ENCODE data around the gene ING4.

The ING4 gene

DNA sequence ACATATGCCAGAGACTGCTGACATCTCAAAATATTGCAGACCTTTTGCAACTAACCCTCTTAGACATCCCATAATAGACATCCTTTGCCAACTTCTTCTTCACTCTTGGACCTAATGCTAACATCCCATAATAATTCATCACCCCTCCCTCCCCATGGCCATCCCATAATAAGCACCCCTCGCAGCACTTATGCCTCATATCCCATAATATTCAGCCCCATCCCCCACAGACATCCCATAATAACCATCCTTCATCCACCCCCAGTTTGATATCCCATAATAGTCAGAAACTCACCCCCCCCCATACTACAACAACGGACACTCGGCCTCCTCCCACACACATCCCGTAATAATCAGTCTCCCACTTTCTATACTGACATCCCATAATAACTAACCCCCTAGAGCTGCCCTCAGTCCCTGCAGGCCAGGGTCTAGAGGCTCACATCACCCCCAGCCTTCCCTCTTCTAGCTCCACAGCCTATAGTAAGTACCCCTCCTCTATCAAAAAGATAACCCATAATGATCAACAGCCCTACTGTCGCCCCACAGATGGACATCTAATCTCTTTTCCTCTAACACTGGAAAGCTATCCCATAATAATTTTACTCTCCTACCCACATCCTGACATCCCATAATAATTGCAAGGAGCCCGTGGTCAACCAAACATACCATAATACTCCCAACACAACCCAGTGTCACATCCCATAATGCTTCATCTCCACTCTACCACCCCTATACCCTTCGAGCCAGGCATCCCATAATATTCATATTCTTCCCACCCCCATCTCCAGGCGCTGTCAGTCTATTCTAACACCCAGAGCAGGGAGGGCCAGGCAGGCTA is 54.9 kb downstream of the ING4 start:
- no peak for DNase-seq (ENCODE audit: low read depth)

DNA sequence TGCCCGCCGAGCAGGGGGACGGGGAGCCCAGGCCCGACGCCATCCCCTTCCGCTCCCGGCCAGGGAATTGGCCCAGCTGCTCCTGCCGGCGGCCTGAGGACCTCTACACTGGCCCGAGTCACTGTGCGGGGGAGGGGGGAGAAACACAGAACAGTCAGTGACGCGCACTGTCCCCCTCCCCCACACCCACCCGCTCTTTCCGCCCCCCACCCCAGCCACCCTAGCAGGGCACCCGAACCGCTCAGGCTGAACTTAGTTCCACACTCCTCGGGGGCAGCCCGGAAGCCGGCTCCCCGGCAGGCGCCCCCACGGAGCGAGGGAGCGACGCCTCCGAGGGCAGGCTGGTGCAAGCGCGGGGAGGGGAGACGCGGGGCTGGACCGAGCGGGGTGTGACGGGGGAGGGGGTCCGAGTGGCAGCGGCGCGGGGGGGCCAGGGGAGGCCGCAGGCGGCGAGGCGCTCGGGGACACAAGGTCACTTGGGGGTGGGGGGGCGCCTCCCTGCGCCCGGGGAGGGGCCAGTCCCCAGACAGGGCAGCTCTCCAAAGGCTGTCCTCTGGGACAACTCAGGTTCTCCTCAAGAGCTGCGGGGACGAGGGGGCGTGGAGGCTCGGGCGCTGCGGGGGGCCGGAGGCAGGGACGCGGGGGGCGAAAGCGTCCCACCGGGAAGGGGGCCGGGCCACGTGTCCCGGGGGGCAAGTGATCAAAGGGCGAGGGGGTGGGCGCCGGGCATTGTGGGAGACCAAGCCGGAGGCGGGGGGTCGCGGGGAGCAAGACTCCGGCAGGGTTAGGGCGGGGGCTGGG is 56.4 kb downstream of the ING4 start:
- DNase-seq (ENCODE audit: low read depth), result peak; percentile 63

DNA sequence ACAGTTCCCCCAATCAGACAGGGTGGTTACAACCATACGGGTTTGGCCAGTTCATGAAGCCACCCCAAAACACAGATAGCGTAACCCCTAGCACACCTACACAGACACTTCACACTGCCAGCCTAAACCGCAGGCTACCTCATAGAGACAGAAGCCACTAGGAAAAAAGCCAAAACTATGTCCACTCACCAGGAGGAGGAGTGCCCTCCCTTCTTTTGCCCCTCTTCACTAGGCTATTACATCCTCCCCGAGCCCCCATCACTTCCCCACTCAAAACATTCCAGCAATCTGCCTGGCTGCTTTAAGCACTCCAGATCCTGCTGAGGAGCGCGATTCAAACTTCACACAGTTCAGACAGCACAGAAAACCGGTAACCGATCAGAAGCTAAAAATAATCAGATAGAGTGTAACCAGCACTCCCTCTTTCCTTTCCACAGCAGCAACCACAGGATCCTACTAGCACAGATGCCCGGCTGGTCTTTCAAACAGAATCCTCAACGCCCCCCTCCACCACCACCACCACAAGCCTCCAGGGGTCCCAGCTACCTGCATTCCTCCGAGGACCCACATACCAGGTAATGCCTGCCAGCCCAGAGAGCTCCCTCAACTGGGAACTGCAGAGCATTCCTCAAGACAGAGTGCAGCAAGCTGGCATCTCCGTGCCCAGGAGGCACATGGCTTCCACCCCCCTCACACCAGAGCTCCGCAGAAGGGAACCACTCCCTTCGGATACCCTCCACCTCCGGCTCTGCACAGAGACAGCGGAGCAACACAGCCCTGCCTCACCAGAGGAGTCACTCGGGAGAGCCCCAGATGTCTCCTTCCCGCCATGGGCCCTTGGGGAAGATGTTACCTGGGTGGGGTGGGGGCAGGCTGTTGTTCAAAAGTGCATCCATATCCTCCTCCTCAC is 57.2 kb downstream of the ING4 start:
- DNase-seq (ENCODE audit: low read depth), result no peak

DNA sequence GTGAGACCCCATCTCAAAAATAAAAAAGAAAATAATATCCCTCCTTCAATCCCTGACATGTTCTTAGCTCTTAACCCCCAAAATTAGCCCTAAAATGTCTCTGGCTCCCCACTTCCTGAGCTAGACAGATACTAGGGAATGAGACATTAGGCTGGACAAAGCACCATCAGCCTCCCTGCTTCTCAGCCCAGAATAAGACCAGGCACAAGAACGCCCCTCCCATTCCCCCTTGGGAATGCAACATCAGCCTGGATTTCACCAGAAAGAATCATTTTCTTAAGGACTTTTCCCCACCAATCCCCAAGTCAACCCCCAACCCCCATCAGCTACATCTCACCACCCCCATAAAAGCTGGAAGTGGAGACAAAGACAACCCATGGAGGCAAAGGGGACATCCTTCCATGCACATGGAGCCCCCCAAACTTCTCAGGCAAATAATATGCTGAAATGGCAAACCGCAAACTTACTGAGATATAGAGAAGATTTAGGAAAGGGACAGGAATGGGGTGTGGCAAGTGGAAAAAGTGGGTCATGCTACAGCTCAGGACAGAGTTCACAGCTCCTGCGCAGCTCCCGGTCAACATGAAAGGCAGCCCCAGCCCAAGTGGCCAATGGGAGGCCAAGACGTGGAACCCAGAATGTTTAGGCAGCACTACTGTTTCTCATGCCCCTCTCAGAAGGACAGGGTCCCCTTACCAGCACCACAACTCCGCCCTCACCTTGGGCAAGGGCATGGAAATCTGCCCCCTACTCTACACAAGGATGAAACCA is 58.5 kb downstream of the ING4 start:
- DNase-seq (ENCODE audit: low read depth), result no peak

DNA sequence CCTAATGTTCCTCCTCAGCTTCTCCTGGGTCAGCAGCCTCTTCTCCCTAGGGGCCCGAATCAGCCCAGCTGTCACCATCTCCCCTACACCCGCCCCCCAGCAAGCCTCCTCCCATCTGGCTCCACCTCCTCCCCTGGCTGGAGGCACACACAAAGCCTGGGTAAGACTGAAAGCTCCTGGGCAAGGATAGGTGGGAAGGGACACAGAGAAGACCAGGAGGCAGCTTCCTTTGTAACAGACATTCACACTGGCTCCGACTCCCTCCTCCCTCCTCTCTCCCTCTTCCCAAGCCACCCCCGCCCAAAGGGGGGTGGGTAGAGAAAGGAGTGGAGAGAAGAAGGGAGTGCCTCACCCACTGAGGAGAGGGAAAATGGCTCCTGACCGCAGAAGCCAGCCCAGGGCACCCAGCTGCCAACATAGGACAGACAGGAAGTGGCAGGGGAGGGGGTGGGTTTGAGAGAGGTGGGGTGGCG is 59.8 kb downstream of the ING4 start:
- no peak for DNase-seq (ENCODE audit: low read depth)

DNA sequence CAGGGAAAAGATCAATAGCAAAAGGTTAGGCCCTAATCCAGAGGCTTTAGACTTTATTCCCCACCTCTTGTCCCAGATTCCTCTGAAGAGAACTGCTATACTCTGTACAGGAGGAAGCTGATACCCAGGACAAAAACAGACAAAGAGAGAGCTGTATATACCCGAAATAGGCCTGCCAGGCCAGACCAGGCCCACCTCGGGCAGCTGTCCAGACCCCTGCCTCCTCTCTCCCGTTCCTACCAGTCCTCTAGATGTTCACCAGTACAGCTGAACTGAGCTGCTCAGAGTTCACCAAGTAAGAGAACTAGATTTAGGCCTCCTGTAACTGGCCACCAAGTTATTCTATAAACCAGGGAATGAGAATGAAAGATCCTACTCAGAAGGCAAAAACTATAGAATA is 60.4 kb downstream of the ING4 start:
- no peak for DNase-seq (ENCODE audit: low read depth)

Measured in activated T-cell treated with anti-CD3 and anti-CD28 coated beads for 1 hour (primary cell).